Uterus (tissue), 4 donors: ENCODE results near the gene EPHB6. TPM values are rescaled to one million over a fixed set of nuclear protein-coding genes. Genes with fewer than 3 reads are reported as not detected.

Experiments
- DNase-seq, 2 donors: peaks; one replicate each; pipeline ENCODE4 v3.0.0-alpha.2; 2019 to 2020
- H3K27ac ChIP-seq, 2 donors: fragments of 200-600 bp; sonication (generic); 1 replicate in 1 of 2; 2 replicates in 1 of 2; pipeline ENCODE4 v1.5.1; 2016 to 2018
- H3K27me3 ChIP-seq, 2 donors: fragments of 200-600 bp; sonication (generic); one replicate each; pipeline ENCODE4 v1.5.1; 2018 to 2019; ENCODE audit warnings: control low read depth in 1 of 2
- H3K36me3 ChIP-seq, 2 donors: fragments of 200-600 bp; sonication (generic); one replicate each; pipeline ENCODE4 v1.5.1; 2019; ENCODE audit warnings: control low read depth in 1 of 2
- H3K4me1 ChIP-seq, 2 donors: fragments of 200-600 bp; sonication (generic); one replicate each; pipeline ENCODE4 v1.5.1; 2018 to 2019; ENCODE audit warnings: control low read depth in 1 of 2
- H3K4me3 ChIP-seq, 2 donors: fragments of 200-600 bp; sonication (generic); 1 replicate in 1 of 2; 2 replicates in 1 of 2; pipeline ENCODE4 v1.5.1; 2018 to 2019; ENCODE audit warnings: mild to moderate bottlenecking in 1 of 2
- H3K9me3 ChIP-seq, 2 donors: fragments of 200-600 bp; sonication (generic); one replicate each; pipeline ENCODE4 v1.5.1; 2019; ENCODE audit warnings: control low read depth in 1 of 2
- CTCF ChIP-seq, 4 experiments: fragments of 200-600 bp in 2 of 4; fragments of 450-650 bp in 2 of 4; sonication (generic) in 2 of 4; IDR thresholded peaks; one replicate each; pipeline ENCODE4 v1.5.1; 2016 to 2019; ENCODE audit warnings: antibody characterized with exemption in 4 of 4, mild to moderate bottlenecking in 2 of 4, moderate library complexity in 1 of 4
- POLR2A ChIP-seq, 2 donors: fragments of 450-650 bp; IDR thresholded peaks; one replicate each; pipeline ENCODE4 v1.6.1; 2016; ENCODE audit warnings: antibody characterized with exemption in 2 of 2, mild to moderate bottlenecking in 1 of 2, moderate library complexity in 1 of 2
- intact Hi-C: fragments of 100-400 bp; cut with DNase I; formaldehyde crosslinking; loops from one replicate; pipeline ENCODE4 v1.15.1; 2023; ENCODE audit warnings: low total_unique reads
- total RNA-seq, 4 donors: library from RNA; depleted of rRNA in 3 of 4; stranded (reverse); fragments of >200 nt in 3 of 4; gene quantifications; one replicate each; pipeline versions ENCODE4 v1.1.0 to v1.2.4, GENCODE V29; 2014 to 2023
- donor health status: DM: yes; HTN: yes; CAD: no.

Gene EPHB6
- total RNA-seq, 4 donors from 2014 or later = 1.5 to 34.6 (median 21.9) TPM

- DNase-seq = no peak
- intact Hi-C loops = no loop called here
- H3K27me3 ChIP-seq = no peaks in the 10 kb centered on the region
- H3K4me3 ChIP-seq = no peak overlapping the region
- TF ChIP-seq POLR2A (IDR thresholded peaks at IDR 0.05) (no peak), CTCF (IDR thresholded peaks at IDR 0.05) (no peak)
- no peak overlapping the region for H3K27ac ChIP-seq
- no peaks in the 10 kb centered on the region for H3K36me3 ChIP-seq
- H3K4me1 ChIP-seq = no peaks in the 10 kb centered on the region
- no peaks in the 10 kb centered on the region for H3K9me3 ChIP-seq
Observed at GRCh38 chr7:142897691-142898090, 42.8 kb downstream of the EPHB6 start.

- TF ChIP-seq CTCF (IDR thresholded peaks at IDR 0.05) (no peak), POLR2A (IDR thresholded peaks at IDR 0.05) (no peak)
- intact Hi-C loops = no loop called here
- DNase-seq = no peak
- Histone ChIP-seq H3K36me3 (no peaks in the 10 kb centered on the region), H3K4me3 (no peak overlapping the region), H3K9me3 (no peaks in the 10 kb centered on the region), H3K27me3 (no peaks in the 10 kb centered on the region), H3K27ac (no peak overlapping the region), H3K4me1 (no peaks in the 10 kb centered on the region)
Observed at GRCh38 chr7:142898377-142899170, 43.7 kb downstream of the EPHB6 start.

- no peaks in the 10 kb centered on the region for H3K4me1 ChIP-seq
- H3K27ac ChIP-seq = no peak overlapping the region
- no peaks in the 10 kb centered on the region for H3K36me3 ChIP-seq
- intact Hi-C loops = no loop called here
- DNase-seq = no peak
- H3K27me3 ChIP-seq = no peaks in the 10 kb centered on the region
- TF ChIP-seq POLR2A (IDR thresholded peaks at IDR 0.05) = no peak
- no peak for TF ChIP-seq CTCF (IDR thresholded peaks at IDR 0.05)
- H3K4me3 ChIP-seq = no peak overlapping the region
- no peaks in the 10 kb centered on the region for H3K9me3 ChIP-seq
Observed at GRCh38 chr7:142899661-142900060, 44.8 kb downstream of the EPHB6 start.

- H3K27me3 ChIP-seq = no peaks in the 10 kb centered on the region
- H3K27ac ChIP-seq = no peak overlapping the region
- no peak overlapping the region for H3K4me3 ChIP-seq
- intact Hi-C loops = no loop called here
- TF ChIP-seq POLR2A (IDR thresholded peaks at IDR 0.05) = no peak
- TF ChIP-seq CTCF (IDR thresholded peaks at IDR 0.05) = no peak
- H3K4me1 ChIP-seq = no peaks in the 10 kb centered on the region
- no peak for DNase-seq
- H3K9me3 ChIP-seq = no peaks in the 10 kb centered on the region
- H3K36me3 ChIP-seq = no peaks in the 10 kb centered on the region
Observed at GRCh38 chr7:142901426-142902259, 46.8 kb downstream of the EPHB6 start.

GRCh38 chr7:142904128-142904527 lies 49.3 kb downstream of the EPHB6 start:
- Histone ChIP-seq H3K27me3 (no peaks in the 10 kb centered on the region), H3K4me3 (no peak overlapping the region), H3K36me3 (no peaks in the 10 kb centered on the region), H3K4me1 (no peaks in the 10 kb centered on the region), H3K9me3 (no peaks in the 10 kb centered on the region), H3K27ac (no peak overlapping the region)
- no peak for TF ChIP-seq POLR2A (IDR thresholded peaks at IDR 0.05)
- no peak for TF ChIP-seq CTCF (IDR thresholded peaks at IDR 0.05)
- intact Hi-C loops = no loop called here
- no peak for DNase-seq
